Muscle of arm (tissue), 14 donors: ENCODE results near the gene CDY2B. TPM values are rescaled to one million over a fixed set of nuclear protein-coding genes. Genes with fewer than 3 reads are reported as not detected.
"Not testable (repeated sequence)": the region's sequence is repeated elsewhere in the genome, so short reads cannot be mapped to it uniquely, and the experiment has no call there.

Experiments
- DNase-seq: peaks from one replicate; pipeline ENCODE4 v3.0.0-alpha.2; 2013
- long read RNA-seq, 11 donors: transcript quantifications; one replicate each; lab custom pipeline, GENCODE V29; 2026
- polyA plus RNA-seq, 12 donors: library from polyadenylated mRNA; unstranded; fragments of 120-200 nt; gene quantifications; one replicate each; pipeline ENCODE4 v1.2.1, GENCODE V29; 2013; ENCODE audit not compliant: insufficient read length in 12 of 12

CDY2B gene, protein sequence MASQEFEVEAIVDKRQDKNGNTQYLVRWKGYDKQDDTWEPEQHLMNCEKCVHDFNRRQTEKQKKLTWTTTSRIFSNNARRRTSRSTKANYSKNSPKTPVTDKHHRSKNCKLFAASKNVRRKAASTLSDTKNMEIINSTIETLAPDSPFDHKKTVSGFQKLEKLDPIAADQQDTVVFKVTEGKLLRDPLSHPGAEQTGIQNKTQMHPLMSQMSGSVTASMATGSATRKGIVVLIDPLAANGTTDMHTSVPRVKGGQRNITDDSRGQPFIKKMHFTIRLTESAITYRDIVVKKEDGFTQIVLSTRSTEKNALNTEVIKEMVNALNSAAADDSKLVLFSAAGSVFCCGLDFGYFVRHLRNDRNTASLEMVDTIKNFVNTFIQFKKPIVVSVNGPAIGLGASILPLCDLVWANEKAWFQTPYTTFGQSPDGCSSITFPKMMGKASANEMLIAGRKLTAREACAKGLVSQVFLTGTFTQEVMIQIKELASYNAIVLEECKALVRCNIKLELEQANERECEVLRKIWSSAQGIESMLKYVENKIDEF
- polyA plus RNA-seq: not detected
- long read RNA-seq, donor 1: 0 reads
- long read RNA-seq, donor 2: 0 reads
- long read RNA-seq, donor 3: 0 reads
- long read RNA-seq, donor 4: 0 reads
- long read RNA-seq, donor 5: 0 reads
- long read RNA-seq, donor 6: 0 reads
- long read RNA-seq, donor 7: 0 reads
- long read RNA-seq, donor 8: 0 reads
- long read RNA-seq, donor 9: 0 reads
- long read RNA-seq, donor 10: 0 reads
- long read RNA-seq, donor 11: 0 reads

DNA sequence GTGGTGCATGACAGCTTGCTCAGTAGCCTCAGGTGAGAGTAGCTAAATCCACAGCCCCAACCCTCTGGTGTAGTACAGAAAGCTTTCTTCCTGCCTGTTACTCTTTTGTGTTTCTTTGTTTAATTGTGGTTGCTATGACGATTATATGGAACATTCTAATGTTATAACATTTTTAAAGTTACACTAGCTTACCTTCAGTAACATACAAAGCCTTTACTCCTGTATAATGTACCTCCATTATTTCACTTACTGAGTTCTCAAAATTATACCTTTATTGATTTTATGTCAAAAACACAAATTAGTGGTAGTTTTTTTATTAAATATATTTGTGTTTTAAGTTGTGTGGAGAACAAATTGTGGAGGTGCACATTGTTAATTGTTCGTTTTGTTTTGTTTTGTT lies at the start of gene CDY2B:
CDY2B (minus strand) TSS at position 101 of the 400 bp plus-strand sequence. CDS start 328 bp downstream, outside the sequence.
- not testable (repeated sequence) for DNase-seq

DNA sequence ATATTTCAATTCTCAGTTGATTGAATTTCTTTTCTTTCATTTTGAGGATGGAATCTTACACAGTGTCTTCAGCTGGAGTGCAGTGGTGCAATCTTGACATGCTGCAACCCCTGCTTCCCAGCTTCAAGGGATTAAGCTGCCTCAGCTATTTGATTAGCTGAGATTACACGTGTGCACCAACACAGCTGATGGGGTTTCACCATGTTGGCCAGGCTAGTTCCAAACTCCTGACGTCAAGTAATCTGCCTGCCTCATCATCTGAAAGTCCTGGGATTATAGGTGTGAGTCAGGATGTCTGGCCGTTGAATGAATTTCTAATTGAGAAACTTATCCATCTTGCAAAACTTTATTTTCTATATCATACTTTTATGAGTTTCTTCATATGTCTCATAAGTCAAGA lies 28.0 kb upstream of the CDY2B start:
- not testable (repeated sequence) for DNase-seq

DNA sequence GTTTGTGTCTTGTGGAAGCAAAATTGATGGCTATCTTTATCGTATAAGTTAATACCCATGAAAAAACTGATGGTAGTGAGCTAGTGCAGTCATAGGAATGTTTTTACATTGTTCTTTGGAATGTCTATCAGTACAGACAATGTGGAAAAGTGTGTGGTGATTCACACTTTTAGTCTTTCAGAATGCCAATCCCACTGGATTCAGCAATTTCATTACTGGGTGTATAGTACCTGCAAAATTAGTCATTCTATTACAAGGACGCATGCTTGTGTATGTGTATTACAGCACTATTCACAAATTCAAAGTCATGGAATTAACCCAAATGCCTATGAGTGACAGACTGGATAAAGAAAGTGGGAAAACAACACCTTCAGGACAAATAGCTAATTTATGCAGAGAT lies 27.3 kb upstream of the CDY2B start:
- not testable (repeated sequence) for DNase-seq

DNA sequence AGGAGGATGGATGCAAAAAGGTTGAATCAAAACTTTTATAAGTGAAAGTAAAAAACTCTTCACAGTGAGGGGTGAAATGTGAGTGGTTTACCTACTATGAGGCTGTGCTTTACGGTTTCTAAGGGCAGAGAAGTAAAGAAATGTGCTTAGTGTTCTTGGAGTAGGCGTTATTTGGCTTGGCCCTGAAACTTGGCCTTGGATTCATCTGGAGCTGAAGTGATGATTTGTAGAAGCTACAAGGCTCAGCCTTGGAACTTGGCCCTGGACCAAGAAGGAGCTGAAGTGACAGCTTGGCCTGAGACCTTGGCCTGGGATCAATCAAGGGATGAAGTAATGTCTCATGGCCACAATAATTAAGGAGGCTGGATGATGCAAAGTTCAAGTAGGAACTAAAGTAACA lies 1.7 kb upstream of the CDY2B start:
- DNase-seq: not testable (repeated sequence)

DNA sequence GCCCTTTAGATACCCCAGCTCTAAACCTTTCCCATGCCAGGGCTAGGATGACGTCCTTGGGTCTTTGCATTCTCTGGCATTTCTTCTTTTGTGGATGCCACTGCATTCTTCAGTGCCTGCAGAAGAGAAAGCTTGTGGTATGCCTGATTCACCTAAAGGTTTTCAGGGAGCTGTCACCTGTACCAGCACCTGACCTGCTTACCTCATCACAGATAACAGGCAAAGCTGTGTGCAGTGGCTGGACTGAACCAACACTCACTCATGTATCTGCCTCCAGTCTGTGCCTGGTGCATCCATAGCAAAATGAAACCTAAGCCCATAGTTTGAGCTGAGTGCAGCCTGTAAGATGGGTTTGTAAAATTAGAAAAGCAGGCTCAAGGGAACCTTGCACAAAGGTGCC lies 3.3 kb downstream of the CDY2B start:
- not testable (repeated sequence) for DNase-seq

DNA sequence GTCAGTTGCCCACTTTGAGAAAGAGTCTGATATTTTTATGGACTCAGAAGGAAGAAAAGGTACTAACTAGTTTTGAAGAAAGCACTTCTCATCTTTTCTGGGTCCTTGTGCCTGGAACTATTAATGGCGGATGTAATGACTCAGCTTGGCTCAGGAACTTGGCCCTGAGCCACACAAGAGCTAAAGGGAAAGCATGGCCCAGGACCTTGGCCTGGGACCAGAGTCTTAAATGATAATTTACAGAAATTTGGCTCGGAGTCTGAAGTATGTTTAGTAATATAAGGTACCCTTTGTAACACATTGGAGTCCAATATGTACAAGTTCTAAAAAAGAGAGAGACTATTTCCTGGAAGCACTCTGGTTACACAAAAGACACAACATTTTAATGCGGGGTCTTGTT lies 4.6 kb downstream of the CDY2B start:
- DNase-seq: not testable (repeated sequence)

DNA sequence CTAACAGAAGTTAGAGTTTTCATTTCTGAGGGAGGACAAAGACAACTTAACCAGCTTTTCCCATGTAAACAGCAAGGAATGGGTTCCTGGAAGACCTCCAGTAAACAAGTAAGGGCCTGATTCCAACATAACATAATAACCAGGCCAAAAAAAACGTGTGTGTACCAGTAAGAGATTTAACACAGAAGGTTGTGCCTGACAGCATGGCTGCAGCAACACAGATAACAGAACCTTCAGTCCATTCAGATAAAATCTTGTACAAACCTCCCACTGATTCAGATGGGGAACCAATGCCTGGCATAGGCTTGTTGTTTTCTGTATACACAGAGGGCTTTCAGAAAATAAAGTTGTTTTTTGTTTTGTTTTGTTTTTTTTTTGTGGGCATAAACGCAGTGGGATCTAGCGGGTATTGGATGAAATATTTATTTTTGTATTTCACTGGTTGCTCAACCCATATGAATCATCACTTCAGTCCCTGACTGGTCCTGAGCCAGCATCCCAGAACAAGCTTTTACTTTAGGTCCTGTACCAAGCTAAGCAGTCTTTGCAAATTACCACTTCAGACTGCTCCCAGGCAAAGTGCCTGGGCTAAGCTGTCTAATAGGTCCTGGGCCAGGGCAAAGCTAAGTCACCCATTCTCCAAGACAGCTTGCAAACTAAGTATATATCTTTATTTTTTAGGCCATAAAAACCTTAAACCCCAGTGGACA lies 8.7 kb downstream of the CDY2B start:
- DNase-seq: not testable (repeated sequence)

DNA sequence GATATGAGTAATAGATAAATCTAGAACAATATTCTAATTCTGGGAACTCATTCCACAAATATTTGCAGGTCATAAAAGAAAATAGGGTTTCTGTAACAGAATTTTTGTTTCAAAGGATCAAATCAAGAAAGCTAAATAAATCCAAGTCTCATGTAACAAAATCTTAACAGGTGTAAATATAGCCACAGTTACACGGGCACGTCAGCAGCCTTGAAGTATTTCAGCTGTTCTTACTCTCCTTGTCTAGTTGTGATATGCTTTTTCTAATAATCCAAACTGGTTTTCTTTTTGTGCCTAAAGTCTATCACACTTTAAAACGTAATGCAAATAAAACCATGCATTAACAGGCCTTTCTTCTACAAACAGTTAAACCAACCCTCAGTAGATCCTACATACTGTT lies 9.3 kb downstream of the CDY2B start:
- DNase-seq: not testable (repeated sequence)

DNA sequence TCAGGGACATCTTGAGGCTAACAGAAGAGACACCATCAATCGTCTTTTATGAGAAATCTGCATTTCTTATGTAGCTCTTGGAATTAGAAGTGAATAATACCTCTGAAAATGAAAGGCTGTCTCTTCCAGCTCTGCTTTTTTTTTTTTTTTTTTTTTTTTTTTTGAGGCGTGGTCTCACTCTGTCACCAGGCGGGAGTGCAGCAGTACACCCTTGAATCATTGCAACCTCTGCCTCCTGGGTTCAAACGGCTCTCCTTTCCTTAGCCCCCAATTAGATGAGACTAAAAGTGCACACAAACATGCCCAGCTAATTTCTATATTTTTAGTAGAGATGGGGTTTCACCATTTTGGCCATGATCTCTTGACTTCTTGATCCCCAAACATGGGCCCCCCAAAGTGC lies 12.2 kb downstream of the CDY2B start:
- not testable (repeated sequence) for DNase-seq

DNA sequence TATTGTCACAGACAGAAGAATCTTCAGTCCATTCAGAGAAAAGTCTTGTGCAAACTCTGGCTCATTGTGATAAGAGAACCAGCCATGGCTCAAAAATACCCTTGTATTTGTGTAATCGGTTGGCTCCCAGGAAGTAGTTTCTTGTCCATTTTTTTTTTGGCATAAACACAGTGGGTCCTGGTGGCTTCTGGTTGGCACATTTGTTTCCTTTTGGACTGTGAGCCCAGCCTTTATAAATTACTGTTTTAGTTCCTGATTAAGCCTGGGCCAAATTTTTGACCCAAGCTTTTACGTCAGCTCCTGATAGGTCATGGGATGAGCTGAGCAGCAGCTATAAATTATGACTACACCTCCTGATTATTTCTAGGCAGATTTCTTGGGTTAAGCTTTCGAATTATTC lies 19.4 kb downstream of the CDY2B start:
- not testable (repeated sequence) for DNase-seq

DNA sequence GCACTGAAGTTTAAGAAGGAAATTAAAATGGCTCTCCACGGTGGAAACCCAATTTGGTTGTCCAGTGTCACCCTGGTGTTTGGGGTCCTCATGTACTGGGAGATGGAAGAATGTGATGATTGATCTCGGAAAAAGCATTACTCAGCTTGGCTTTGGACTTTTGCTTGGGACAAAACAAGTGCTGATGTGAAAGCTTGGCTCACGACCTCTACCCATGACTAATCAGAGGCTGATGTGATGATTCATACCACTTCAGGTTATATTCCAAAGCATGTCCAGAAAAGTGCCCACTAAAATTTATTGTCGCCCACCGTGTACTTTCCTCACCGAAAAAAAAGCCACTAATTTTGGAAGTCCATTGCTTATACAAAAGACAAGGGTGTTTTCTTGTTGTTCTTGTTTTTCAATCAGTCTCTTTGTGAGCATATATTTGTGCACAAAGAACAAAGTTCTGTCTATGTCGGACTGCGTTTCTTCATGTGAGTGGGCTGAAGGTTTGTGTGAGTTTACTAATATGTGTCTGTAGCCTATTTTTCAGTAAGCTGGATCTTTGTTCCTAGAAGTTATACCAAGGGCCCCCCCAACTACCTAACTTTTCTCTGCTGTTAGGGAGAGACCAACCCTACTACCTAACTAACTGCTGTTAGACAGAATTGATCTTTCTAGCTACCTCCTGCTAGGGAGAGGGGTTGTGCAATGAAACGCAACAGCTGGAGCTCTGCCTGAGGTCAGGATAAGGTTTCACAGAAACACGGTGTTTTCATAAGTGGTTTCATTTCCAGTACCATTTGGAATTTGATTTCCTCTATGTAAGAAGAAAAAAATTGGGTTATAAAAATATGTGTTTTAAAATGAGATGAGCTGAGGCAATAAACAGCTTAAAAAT lies 22.8 kb downstream of the CDY2B start:
- DNase-seq: not testable (repeated sequence)

DNA sequence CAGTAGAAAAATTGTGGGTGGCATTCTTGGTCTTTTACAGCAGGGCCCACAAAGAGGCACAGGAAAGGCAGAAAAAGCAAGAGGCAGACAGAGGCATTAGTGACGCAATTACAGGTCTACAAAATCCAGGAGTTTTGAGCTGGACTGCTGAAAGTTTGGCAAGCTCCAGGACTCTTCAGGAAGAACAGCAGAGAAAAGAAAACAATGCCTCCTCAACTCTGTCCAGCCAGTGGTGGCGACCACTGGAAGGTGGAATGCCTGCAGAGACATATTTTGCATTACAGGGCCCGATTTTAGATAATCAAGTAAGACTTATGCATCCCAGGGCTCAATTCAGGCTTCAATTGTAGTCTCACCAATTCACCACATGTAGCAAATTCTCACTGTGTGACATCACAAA lies 23.5 kb downstream of the CDY2B start:
- DNase-seq: not testable (repeated sequence)

DNA sequence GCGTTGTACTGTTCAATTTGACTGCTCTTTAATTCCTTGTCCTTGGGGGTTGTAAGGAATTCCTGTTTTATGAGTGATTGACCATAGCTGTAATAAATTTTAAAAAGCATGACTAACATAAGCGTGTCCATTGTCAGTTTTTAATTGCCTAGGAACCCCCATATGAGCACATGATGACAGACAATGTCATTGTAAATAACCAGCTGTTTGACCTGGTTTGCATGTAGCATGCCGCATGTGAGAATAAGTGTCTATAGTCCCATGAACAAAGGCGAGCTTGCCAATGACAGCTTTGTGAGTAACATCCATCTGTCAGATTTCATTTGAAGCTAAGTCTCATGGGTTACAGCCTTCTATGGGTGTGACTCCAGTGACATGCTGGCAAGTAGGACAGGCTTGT lies 30.9 kb downstream of the CDY2B start:
- DNase-seq: not testable (repeated sequence)

DNA sequence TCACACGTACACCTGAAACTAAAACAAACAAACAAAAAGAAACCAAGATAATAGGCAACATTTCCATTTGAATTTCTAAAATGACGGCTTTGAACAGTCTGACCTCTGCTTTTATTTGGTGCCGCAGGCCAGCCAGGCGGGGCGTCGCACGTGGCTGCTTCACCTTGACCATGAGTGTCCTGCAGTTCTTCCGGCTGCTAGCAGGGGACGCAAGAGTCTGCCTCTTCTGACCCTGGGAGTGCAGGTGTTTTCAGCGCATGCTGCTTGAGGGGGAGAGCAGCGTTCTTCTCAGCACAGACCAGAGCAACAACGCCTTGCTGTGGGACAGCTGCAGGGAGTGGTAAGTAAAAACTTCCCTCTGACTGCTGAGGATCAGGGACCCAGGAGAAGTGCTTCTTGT lies 47.9 kb downstream of the CDY2B start:
- not testable (repeated sequence) for DNase-seq

Other genes with a start within 250 kb of the CDY2B start
- gene CDY2A, start 145.6 kb upstream of the CDY2B start, polyA plus RNA-seq: not detected